ENCODE measurements around the gene RGS7.
"Not testable (repeated sequence)": the region's sequence is repeated elsewhere in the genome, so short reads cannot be mapped to it uniquely, and the experiment has no call there.

RGS7 gene

GRCh38 chr1:240925273-240925672 is 431.7 kb downstream of the RGS7 start:
- no peak for TF ChIP-seq CTCF (IDR thresholded peaks at IDR 0.05; ENCODE audit: low read length, missing control alignments)
- DNase-seq (ENCODE audit: low read depth), result no peak
- H3K4me3 ChIP-seq (replicated peaks; ENCODE audit: low read depth, low read length), result no peak overlapping the region

GRCh38 chr1:240917976-240918375 is 439.0 kb downstream of the RGS7 start:
- no peak for DNase-seq (ENCODE audit: low read depth)
- H3K4me3 ChIP-seq (replicated peaks; ENCODE audit: low read depth, low read length), result no peak overlapping the region
- no peak for TF ChIP-seq CTCF (IDR thresholded peaks at IDR 0.05; ENCODE audit: low read length, missing control alignments)

GRCh38 chr1:240914506-240914905 is 442.5 kb downstream of the RGS7 start:
- TF ChIP-seq CTCF (IDR thresholded peaks at IDR 0.05; ENCODE audit: low read length, missing control alignments), result no peak
- no peak for DNase-seq (ENCODE audit: low read depth)
- H3K4me3 ChIP-seq (replicated peaks; ENCODE audit: low read depth, low read length), result no peak overlapping the region

- no peak for TF ChIP-seq CTCF (IDR thresholded peaks at IDR 0.05; ENCODE audit: low read length, missing control alignments)
- H3K4me3 ChIP-seq (replicated peaks; ENCODE audit: low read depth, low read length), result no peak overlapping the region
- no peak for DNase-seq (ENCODE audit: low read depth)
Measured at GRCh38 chr1:240912821-240913220, 444.2 kb downstream of the RGS7 start.

- no peak overlapping the region for H3K4me3 ChIP-seq (replicated peaks; ENCODE audit: low read depth, low read length)
- no peak for TF ChIP-seq CTCF (IDR thresholded peaks at IDR 0.05; ENCODE audit: low read length, missing control alignments)
Measured at GRCh38 chr1:240909701-240910457, 447.1 kb downstream of the RGS7 start.

GRCh38 chr1:240906477-240906876 is 450.5 kb downstream of the RGS7 start:
- no peak for TF ChIP-seq CTCF (IDR thresholded peaks at IDR 0.05; ENCODE audit: low read length, missing control alignments)
- H3K4me3 ChIP-seq (replicated peaks; ENCODE audit: low read depth, low read length), result no peak overlapping the region
- DNase-seq (ENCODE audit: low read depth), result peak; percentile 0

More at GRCh38 chr1:240909701-240910457, 447.1 kb downstream of the RGS7 start:
- DNase-seq (ENCODE audit: low read depth), result no peak

- no peak overlapping the region for H3K4me3 ChIP-seq (replicated peaks; ENCODE audit: low read depth, low read length)
- TF ChIP-seq CTCF (IDR thresholded peaks at IDR 0.05; ENCODE audit: low read length, missing control alignments), result no peak
- no peak for DNase-seq (ENCODE audit: low read depth)
Measured at GRCh38 chr1:240905225-240905765, 451.7 kb downstream of the RGS7 start.

GRCh38 chr1:240895424-240895823 is 461.6 kb downstream of the RGS7 start:
- not testable (repeated sequence) for DNase-seq (ENCODE audit: low read depth); H3K4me3 ChIP-seq (replicated peaks; ENCODE audit: low read depth, low read length)

Data from fibroblast of pulmonary artery (primary cell).